Measurements from ENCODE around the gene HDGFL3. TPM values are rescaled to one million over a fixed set of nuclear protein-coding genes. Genes with fewer than 3 reads are reported as not detected.

Gene HDGFL3
- total and polyA plus RNA-seq, 2 experiments from 2014 or later = 31.3 to 50.6 TPM

DNA sequence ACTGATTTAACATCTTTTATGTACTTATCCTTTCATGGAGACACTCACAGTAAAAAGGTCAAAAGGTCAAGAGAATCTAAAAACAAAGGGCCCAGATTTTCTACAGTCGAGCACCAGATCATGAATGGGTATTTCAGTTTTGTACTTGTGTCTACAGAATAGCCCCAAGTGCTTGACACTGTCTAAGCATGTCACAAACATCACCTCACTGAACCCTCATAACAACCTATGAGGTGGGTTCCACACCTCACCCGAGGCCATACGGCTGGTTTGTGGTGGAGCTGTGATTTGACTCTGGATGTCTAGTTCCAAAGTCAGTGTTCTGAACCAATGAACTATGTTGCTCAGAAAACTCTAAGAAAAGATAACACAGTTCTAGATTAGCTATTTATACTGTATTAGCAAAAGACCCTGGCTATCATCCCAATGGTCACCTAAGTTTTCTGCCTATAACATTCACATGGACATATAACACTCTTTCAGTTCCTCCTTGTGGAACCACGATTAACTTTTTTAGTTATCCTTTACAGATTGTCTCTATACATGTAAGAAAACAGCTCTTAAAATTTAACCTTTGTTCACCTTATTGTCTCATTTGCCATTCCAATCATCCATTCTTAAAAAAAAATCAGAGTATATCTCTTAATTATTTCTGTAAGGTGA is 74.6 kb downstream of the HDGFL3 start:
- no peak overlapping the region for H2AFZ ChIP-seq
- no peak overlapping the region for H3K4me3 ChIP-seq
- DNase-seq (ENCODE audit: low spot score) = no peak
- no peaks in the 10 kb centered on the region for H3K4me1 ChIP-seq (ENCODE audit: insufficient read depth)
- H3K79me2 ChIP-seq = no peaks in the 10 kb centered on the region
- no peaks in the 10 kb centered on the region for H3K27me3 ChIP-seq
- H3K36me3 ChIP-seq (replicated peaks; ENCODE audit: insufficient read depth, low read depth) = no peaks in the 10 kb centered on the region
- H3K4me2 ChIP-seq = no peak overlapping the region
- WGBS (ENCODE audit: low lambda C conversion rate, missing lambda C conversion rate) = 91% methylated on average over 4 of the region's 4 CpGs
- H3K27ac ChIP-seq = no peak overlapping the region
- no peaks in the 10 kb centered on the region for H3K9me2 ChIP-seq (replicated peaks; ENCODE audit: insufficient read depth)
- H3K9me3 ChIP-seq (ENCODE audit: low read depth) = no peaks in the 10 kb centered on the region
- TF ChIP-seq, protein P1, sequence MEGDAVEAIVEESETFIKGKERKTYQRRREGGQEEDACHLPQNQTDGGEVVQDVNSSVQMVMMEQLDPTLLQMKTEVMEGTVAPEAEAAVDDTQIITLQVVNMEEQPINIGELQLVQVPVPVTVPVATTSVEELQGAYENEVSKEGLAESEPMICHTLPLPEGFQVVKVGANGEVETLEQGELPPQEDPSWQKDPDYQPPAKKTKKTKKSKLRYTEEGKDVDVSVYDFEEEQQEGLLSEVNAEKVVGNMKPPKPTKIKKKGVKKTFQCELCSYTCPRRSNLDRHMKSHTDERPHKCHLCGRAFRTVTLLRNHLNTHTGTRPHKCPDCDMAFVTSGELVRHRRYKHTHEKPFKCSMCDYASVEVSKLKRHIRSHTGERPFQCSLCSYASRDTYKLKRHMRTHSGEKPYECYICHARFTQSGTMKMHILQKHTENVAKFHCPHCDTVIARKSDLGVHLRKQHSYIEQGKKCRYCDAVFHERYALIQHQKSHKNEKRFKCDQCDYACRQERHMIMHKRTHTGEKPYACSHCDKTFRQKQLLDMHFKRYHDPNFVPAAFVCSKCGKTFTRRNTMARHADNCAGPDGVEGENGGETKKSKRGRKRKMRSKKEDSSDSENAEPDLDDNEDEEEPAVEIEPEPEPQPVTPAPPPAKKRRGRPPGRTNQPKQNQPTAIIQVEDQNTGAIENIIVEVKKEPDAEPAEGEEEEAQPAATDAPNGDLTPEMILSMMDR (IDR thresholded peaks at IDR 0.05; ENCODE audit: poor library complexity) = no peak
- TF ChIP-seq EZH2 (IDR thresholded peaks at IDR 0.05; ENCODE audit: borderline replicate concordance) = no peak
- no peak for TF ChIP-seq EZH2phosphoT487 (IDR thresholded peaks at IDR 0.05; ENCODE audit: low read depth, severe bottlenecking, unreplicated experiment)
- no peaks in the 10 kb centered on the region for H4K20me1 ChIP-seq (ENCODE audit: insufficient read depth, poor library complexity, severe bottlenecking)

- no peaks in the 10 kb centered on the region for H4K20me1 ChIP-seq (ENCODE audit: insufficient read depth, poor library complexity, severe bottlenecking)
- no peaks in the 10 kb centered on the region for H3K27me3 ChIP-seq
- no peaks in the 10 kb centered on the region for H3K36me3 ChIP-seq (replicated peaks; ENCODE audit: insufficient read depth, low read depth)
- no peaks in the 10 kb centered on the region for H3K9me3 ChIP-seq (ENCODE audit: low read depth)
- WGBS (ENCODE audit: low lambda C conversion rate, missing lambda C conversion rate) = 91% methylated on average over 2 of the region's 2 CpGs
- no peak for DNase-seq (ENCODE audit: low spot score)
- H2AFZ ChIP-seq = no peak overlapping the region
- no peaks in the 10 kb centered on the region for H3K79me2 ChIP-seq
- H3K27ac ChIP-seq = no peak overlapping the region
- H3K4me1 ChIP-seq (ENCODE audit: insufficient read depth) = no peaks in the 10 kb centered on the region
- H3K4me2 ChIP-seq = no peak overlapping the region
- TF ChIP-seq, protein P1 (IDR thresholded peaks at IDR 0.05; ENCODE audit: poor library complexity) = no peak
- TF ChIP-seq EZH2 (IDR thresholded peaks at IDR 0.05; ENCODE audit: borderline replicate concordance) (no peak), EZH2phosphoT487 (IDR thresholded peaks at IDR 0.05; ENCODE audit: low read depth, severe bottlenecking, unreplicated experiment) (no peak)
- no peak overlapping the region for H3K4me3 ChIP-seq
- no peaks in the 10 kb centered on the region for H3K9me2 ChIP-seq (replicated peaks; ENCODE audit: insufficient read depth)
These were observed 77.8 kb downstream of the HDGFL3 start for GRCh38 chr15:83129791-83130190.

DNA sequence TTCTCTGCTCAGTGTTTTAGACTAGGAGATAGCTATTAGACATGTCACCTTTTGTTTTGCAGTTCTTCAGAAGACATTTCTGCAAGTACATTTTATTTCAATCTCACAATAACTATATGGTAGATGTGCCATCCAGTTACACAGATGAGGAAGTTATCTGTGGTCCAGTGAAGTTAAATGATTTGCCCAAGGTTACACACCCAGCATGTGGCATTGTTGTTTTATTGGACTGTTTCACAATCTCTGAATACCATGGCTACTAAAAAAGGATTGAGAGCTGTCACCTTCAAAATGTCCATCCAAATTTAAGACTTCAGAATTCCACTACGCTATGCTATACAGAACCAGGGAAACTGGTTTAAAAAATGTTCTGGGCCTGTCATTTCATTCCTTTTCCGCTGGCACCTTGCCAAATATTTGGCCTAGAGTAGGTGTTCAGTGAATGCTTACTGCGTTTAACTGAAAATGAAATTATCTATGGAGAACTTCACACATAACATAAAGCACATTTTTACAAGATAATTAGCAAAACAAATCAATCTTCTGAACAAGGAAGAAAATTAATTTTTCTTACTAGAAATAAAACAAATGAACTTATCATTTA is 80.0 kb downstream of the HDGFL3 start:
- H4K20me1 ChIP-seq (ENCODE audit: insufficient read depth, poor library complexity, severe bottlenecking) = no peaks in the 10 kb centered on the region
- TF ChIP-seq, protein P1 (IDR thresholded peaks at IDR 0.05; ENCODE audit: poor library complexity) = no peak
- no peak for TF ChIP-seq EZH2phosphoT487 (IDR thresholded peaks at IDR 0.05; ENCODE audit: low read depth, severe bottlenecking, unreplicated experiment)
- TF ChIP-seq EZH2 (IDR thresholded peaks at IDR 0.05; ENCODE audit: borderline replicate concordance) = no peak
- H3K4me2 ChIP-seq = no peak overlapping the region
- 88% methylated on average over 3 of the region's 3 CpGs for WGBS (ENCODE audit: low lambda C conversion rate, missing lambda C conversion rate)
- no peak overlapping the region for H3K27ac ChIP-seq
- no peaks in the 10 kb centered on the region for H3K9me3 ChIP-seq (ENCODE audit: low read depth)
- H2AFZ ChIP-seq = no peak overlapping the region
- H3K79me2 ChIP-seq = no peaks in the 10 kb centered on the region
- H3K4me3 ChIP-seq = no peak overlapping the region
- H3K27me3 ChIP-seq = no peaks in the 10 kb centered on the region
- H3K4me1 ChIP-seq (ENCODE audit: insufficient read depth) = no peaks in the 10 kb centered on the region
- no peaks in the 10 kb centered on the region for H3K9me2 ChIP-seq (replicated peaks; ENCODE audit: insufficient read depth)
- no peak for DNase-seq (ENCODE audit: low spot score)
- no peaks in the 10 kb centered on the region for H3K36me3 ChIP-seq (replicated peaks; ENCODE audit: insufficient read depth, low read depth)

Data from hepatocyte (in vitro differentiated cells).